Mucosa of stomach (tissue), 1 donor: Measurements from ENCODE around the gene ZNF232.
"Not testable (repeated sequence)": the region's sequence is repeated elsewhere in the genome, so short reads cannot be mapped to it uniquely, and the experiment has no call there.

Experiments used
- H3K27me3 ChIP-seq: one replicate; pipeline ENCODE4 v1.7.0; 2013; ENCODE audit warnings: mild to moderate bottlenecking, low read length; ENCODE audit not compliant: control insufficient read depth, insufficient read depth
- H3K36me3 ChIP-seq: one replicate; pipeline ENCODE4 v1.7.0; 2013; ENCODE audit warnings: low read length; ENCODE audit not compliant: control insufficient read depth, insufficient read depth
- H3K4me1 ChIP-seq: one replicate; pipeline ENCODE4 v1.7.0; 2013; ENCODE audit warnings: mild to moderate bottlenecking, low read length; ENCODE audit not compliant: control insufficient read depth, insufficient read depth
- H3K4me3 ChIP-seq: one replicate; pipeline ENCODE4 v1.7.0; 2013; ENCODE audit warnings: low read length
- H3K9ac ChIP-seq: one replicate; pipeline ENCODE4 v1.7.0; 2013; ENCODE audit warnings: mild to moderate bottlenecking, low read length, moderate library complexity
- H3K9me3 ChIP-seq: one replicate; pipeline ENCODE4 v1.7.0; 2013; ENCODE audit warnings: mild to moderate bottlenecking, low read length, moderate library complexity; ENCODE audit not compliant: control insufficient read depth
- donor health status: Pancreatic carcinoma.

Gene ZNF232

DNA sequence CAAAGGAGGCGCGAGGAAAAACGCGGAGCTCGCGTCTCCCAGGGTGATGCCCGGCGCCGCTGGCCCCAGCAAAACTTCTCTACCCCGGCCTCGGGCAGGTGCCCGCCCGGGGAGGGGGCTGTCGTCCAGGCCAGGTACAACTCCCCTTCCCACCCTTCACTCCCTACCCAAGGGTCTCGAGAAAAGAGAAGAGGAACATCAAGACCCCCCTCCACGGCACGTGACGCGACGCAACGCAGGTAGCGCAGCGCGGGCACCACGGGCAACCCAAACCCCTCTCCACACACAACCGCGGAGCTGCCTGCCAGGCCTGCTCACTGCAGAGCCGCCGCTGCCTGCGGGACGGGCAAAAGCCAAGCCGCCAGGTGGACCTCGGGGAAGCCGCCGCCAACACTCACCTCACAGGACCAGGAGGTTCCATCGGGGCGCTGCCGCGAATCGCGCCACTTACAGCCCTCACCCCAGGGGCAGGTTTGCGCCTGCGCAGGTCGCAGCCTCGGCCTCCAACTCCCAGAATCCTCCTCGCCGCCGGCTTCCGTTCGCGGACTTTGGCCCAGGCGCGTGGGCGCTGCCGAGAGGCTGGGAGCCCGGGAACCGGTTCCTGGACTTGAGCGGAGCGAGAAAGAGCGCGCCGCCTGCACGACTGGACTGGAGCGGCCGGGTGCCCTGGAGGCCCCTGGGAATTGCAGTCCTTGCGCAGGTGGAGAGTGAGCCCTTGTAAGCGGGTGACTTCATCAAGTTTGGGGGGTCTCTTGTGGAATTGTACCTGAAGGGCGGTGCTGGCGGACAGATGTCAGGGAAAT is at the start of gene ZNF232:
TSS of gene ZNF232 (minus strand) at position 477 of the 803 bp plus-strand sequence. CDS start at position 421, 56 bp downstream.
- Histone ChIP-seq H3K27me3 (peaks cover 20% of the 10 kb centered on the region), H3K9ac (peak within 1 kb of the TSS; percentile 71), H3K4me1 (peaks cover 8% of the 10 kb centered on the region), H3K36me3 (no peaks in the 10 kb centered on the region), H3K4me3 (peak within 1 kb of the TSS; percentile 45), H3K9me3 (no peaks in the 10 kb centered on the region)

DNA sequence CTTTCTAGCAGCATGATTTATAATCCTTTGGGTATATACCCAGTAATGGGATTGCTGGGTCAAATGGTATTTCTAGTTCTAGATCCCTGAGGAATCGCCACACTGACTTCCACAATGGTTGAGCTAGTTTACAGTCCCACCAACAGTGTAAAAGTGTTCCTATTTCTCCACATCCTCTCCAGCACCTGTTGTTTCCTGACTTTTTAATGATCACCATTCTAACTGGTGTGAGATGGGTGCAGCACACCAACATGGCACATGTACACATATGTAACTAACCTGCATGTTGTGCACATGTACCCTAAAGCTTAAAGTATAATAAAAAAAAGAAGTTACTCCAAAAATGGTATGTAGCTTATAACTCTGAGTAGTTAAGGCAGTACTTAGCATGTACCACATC is 49.0 kb upstream of the ZNF232 start:
- not testable (repeated sequence) for H3K27me3 ChIP-seq

DNA sequence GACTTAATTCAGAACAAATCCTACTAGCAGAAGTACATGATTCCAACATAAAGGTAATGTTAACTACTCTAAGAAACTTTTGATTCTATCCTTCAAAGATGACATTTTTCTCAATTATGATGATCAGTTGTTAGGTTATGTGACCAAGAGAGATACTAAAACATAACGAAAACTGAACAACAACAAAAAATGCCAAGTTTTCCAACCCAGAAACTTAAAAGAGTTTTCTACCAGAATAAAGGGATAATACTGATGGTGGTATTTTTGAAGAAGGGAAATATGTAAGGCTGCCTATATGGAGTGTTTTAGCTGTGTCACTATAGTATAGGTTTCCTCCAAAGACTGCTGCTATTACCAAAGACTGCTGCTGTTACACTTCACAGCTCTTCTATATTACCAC is 34.4 kb upstream of the ZNF232 start:
- not testable (repeated sequence) for H3K27me3 ChIP-seq, H3K4me3 ChIP-seq, H3K36me3 ChIP-seq, H3K9ac ChIP-seq, H3K4me1 ChIP-seq, H3K9me3 ChIP-seq

More for the DNA sequence above, 49.0 kb upstream of the ZNF232 start:
- not testable (repeated sequence) for H3K4me3 ChIP-seq, H3K4me1 ChIP-seq, H3K9ac ChIP-seq, H3K36me3 ChIP-seq, H3K9me3 ChIP-seq

DNA sequence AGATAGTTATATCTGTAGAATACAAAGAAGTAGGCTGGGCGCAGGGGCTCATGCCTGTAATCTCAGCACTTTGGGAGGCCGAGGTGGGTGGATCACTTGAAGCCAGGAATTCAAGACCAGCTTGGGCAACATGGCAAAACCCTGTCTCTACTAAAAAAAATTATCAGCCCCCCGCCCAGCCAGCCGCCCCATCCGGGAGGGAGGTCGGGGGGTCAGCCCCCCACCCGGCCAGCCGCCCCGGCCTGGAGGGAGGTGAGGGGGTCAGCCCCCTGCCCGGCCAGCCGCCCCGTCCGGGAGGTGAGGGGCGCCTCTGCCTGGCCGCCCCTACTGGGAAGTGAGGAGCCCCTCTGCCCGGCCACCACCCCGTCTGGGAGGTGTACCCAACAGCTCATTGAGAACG is 31.2 kb upstream of the ZNF232 start:
- H3K27me3 ChIP-seq, H3K9me3 ChIP-seq, H3K36me3 ChIP-seq, H3K4me3 ChIP-seq, H3K4me1 ChIP-seq, H3K9ac ChIP-seq: not testable (repeated sequence)

DNA sequence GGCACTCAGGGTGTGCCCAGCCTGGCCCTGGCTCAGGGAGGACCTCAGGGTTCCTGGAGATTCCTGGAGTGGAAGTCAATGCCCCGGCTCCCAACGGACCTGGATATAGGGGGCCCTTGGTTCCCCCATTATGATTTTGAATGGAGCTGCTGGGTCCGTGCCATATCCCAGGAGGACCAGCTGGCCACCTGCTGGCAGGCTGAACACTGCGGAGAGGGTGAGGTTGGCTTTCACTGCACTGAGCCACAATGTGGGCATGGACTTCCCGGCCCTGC is 27.7 kb upstream of the ZNF232 start:
- no peaks in the 10 kb centered on the region for H3K9me3 ChIP-seq
- H3K4me3 ChIP-seq, result no peak overlapping the region
- no peaks in the 10 kb centered on the region for H3K27me3 ChIP-seq
- no peaks in the 10 kb centered on the region for H3K4me1 ChIP-seq
- H3K36me3 ChIP-seq, result no peaks in the 10 kb centered on the region
- no peak overlapping the region for H3K9ac ChIP-seq

DNA sequence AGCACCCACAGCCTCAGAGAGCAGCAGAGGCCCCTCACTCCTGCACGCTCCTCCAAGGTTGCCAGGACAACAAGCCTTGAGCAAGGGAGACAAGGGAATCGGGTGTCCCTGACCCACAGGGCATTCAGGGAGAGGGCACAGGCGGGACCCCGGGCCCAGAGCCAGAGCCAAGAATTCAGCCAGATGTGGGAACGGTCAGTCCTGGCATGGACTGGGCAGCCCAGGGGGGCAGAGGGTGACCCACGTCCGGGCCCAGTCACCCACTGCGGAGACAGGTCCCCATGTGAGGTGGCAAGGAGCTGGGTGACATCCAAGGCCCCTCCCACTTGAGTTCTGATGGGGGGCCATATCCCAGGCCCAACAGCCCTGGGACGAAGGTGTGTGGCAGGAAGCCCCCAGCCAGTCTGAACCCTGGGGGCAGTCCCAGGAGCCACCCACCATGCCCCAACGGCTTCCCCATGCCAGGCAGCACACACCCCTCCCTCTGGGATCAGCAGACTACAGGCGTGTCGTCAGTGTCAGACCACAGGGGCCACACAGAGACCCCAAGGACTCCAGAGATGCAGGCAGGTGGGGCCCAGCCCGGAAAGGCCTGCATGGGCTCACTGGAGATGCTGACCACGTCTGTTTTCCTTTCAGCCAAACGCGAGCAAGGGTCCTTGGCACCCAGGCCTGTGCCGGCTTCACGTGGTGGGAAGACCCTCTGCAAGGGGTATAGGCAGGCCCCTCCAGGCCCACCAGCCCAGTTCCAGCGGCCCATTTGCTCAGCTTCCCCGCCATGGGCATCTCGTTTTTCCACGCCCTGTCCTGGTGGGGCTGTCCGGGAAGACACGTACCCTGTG is 27.2 kb upstream of the ZNF232 start:
- Histone ChIP-seq H3K4me1 (no peaks in the 10 kb centered on the region), H3K9me3 (no peaks in the 10 kb centered on the region), H3K36me3 (no peaks in the 10 kb centered on the region), H3K27me3 (no peaks in the 10 kb centered on the region), H3K9ac (no peak overlapping the region), H3K4me3 (no peak overlapping the region)

DNA sequence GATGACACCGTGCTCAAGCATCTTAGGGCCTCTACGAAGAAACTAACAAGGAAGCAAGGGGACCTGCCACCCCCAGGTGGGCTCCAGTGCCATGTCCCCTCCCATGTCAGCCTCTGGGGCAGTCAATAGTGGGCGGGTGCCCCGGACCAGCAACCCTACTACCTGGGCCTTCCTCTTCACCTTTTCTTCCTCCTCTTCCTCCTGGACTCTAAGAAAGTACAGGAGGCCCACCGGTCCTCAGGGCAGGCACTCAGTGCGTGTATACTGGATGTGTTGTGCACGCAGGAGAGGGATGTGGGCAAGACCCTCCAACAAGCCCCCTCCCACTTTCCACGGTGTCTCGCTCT is 26.5 kb upstream of the ZNF232 start:
- H3K4me1 ChIP-seq, result not testable (repeated sequence)

DNA sequence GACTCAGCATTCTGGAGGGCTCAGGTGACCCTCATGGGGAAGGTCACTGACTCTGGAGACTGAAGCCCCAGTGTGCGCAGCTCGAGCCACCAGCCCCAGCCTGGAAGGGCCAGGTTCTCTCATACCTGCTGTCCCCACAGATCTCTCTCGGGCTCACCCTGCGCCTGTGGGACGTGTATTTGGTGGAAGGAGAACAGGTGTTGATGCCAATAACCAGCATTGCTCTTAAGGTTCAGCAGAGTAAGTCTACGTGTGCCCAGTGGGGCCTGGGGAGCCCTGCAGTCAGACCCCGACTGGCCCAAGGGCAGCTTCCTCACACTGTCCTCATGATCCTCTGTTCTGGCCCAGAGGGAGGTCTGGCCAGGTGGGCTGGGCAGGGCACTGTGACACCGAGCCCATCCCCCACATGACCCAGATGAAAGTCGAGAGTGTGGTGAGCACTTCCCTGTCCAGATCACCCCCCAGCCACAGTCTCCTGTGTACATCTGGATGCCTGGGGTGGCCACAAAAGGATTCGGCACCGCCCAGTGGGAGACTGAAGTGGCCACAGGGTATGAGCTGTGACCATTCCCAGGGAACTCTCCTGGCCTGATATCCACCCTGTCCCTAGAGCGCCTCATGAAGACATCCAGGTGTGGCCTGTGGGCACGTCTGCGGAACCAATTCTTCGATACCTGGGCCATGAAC is 26.0 kb upstream of the ZNF232 start:
- not testable (repeated sequence) for H3K27me3 ChIP-seq, H3K9ac ChIP-seq, H3K4me1 ChIP-seq, H3K4me3 ChIP-seq, H3K9me3 ChIP-seq, H3K36me3 ChIP-seq

More for the DNA sequence above, 26.5 kb upstream of the ZNF232 start:
- H3K36me3 ChIP-seq, H3K27me3 ChIP-seq, H3K4me3 ChIP-seq, H3K9me3 ChIP-seq, H3K9ac ChIP-seq: not testable (repeated sequence)

DNA sequence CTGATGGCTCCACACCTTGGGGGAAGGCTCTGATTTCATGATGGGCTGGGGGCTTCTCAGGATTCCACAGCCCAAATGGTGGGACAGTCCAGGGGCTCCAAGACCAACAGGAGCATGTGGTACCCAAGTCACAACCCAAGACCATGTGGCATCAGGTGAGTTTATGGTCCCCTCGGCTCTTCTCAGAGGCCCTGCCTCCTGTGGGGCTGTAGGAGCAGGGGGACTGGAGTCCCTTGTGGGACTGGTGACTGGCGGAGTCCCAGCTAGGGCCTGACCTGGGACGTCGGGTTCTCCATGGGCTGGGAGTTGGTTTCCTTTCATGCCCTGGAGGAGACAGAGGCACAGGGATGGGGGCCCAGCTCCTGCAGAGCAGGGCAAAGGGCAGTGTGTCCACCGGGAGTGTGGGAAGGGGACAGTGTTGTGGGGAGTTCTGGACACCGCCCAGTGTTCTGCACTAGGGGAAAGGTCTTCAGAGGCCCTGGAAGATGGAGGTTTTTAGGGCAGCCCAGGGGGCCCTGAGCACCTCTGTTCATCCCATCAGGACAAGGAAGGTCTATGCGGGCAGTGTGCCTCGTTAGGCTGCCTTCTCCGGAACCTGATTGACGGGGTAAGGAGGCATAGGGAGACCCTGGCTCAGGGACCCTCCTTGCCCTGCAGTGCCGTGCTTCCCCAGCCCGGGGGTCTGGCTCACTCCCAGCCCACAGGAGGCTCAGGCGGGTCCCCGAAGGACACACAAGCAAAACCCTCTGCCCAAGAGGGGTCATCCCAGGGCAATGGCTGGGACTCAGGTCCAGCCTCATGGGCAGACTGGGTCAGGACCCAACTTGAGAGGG is 25.1 kb upstream of the ZNF232 start:
- H3K27me3 ChIP-seq, H3K4me1 ChIP-seq, H3K9ac ChIP-seq, H3K4me3 ChIP-seq, H3K36me3 ChIP-seq, H3K9me3 ChIP-seq: not testable (repeated sequence)

DNA sequence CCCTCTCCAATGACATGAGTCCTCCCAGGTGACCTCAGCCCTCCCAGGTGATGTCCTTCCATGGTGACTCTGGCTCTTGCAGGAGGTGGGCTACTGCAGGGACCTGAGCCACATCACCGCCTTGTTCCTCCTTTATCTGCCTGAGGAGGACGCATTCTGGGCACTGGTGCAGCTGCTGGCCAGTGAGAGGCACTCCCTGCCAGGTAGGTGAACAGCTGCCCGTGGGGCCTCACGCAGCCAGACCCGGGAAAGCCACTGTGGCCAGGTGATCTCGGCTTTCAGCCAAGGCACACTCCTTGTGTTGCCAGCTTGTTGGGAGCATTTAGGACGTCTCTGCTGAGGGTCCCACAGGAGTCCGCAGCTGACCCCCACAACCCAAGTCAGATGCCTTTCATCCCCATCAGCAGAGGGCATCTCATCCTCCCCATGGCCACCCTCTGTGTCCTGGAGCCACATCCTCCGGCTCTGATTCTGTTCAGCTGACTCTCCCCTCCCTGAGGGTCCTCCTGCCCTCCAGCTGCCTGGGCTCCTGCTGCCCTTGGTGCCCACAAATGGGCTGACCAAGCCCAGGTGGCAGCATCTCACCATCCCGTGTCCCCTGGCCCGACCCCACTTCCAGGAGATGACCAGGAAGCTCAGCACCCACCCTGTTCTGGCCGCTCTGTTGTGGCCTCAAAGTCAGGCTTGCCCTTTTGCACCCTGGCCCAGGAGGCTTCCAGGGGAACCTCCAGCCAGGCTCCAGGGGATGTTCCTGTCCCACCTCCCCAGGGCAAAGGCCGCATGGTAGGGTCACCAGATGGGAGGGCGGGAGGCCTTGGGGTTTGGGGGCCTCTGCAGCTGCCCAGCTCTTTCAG is 24.3 kb upstream of the ZNF232 start:
- H3K27me3 ChIP-seq, result no peaks in the 10 kb centered on the region
- no peak overlapping the region for H3K4me3 ChIP-seq

DNA sequence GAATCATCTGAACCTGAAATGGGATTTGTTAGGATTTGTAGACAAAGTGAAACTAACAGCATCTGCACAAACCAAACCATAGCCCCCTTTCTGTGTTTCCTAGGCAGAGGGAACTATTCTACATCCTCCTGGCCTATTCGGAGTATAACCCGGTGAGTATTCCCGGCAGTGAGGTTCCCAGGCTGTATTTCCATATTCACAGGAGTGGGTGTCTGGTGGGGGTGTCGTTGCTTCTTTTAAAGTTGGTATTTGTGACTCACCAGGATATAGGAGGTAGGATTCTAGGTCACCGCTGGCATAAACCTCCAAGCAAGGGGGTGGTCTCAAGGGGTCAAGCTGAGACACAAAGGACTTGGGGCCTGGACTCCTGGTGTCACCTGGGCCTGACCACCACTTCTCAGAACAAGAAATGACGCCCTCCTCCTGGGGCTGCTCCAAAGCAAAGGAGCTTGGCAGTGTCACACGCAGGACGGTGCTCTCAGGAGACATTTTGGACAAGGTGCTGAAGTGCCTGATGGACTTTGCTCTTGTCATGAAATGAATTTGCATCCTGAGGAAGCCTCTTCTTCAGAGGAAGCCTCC is 23.5 kb upstream of the ZNF232 start:
- H3K4me3 ChIP-seq, H3K9ac ChIP-seq, H3K4me1 ChIP-seq, H3K9me3 ChIP-seq, H3K36me3 ChIP-seq, H3K27me3 ChIP-seq: not testable (repeated sequence)

More for the DNA sequence above, 24.3 kb upstream of the ZNF232 start:
- Histone ChIP-seq H3K36me3 (no peaks in the 10 kb centered on the region), H3K9me3 (no peaks in the 10 kb centered on the region), H3K9ac (no peak overlapping the region), H3K4me1 (no peaks in the 10 kb centered on the region)
